Measurements from ENCODE around the gene ADSS1. TPM values are rescaled to one million over a fixed set of nuclear protein-coding genes. Genes with fewer than 3 reads are reported as not detected.

ADSS1 gene
- total and polyA plus RNA-seq, 4 donors, result 5.3 to 9.3 (median 7.1) TPM

DNA sequence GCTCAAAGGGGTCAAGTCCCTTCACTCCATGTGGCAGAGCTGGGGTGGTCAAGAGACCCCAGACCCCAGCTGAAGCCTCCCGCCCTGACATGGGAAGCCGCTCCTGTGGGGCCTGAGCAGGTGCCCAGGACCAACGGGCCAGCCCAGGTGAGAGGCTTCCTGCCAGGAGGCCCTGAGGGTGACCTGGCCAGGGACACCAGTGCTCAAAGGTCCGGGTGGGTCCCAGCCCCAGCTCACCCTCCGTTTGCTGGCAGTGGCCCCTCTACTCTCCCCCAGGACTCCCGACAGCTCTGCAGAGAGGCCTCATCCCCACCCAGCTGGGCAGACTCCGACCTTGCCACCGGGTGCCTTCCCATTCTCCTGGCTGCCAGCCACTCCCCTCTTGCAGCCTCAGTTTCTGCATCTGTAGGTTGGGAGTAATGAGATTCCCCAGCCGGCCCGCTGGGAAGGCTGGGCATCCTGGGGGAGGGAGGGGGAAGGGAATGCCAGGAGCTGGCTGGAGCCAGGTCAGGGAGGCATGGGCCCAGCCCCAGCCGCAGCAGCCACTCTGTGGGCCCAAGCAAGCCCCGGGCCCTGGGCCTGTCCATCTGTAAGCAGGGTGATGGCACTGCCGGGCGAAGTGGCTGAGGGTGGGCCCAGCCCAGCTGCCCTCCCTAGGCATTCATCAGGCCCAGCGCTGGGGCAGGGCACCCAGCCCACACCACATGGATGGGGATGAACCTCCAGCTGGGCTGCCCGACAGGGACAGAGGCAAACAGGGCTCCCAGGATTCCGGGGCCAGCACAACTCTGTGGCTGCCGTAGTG lies 44.9 kb upstream of the ADSS1 start:
- 87 to 88% methylated on average over 17 to 18 of the region's 18 CpGs for WGBS, 2 donors
- H3K27ac ChIP-seq (ENCODE audit: low read depth in 1 of 2, low read length in 1 of 2), result peak overlapping the region in 1 of 2 donors; percentile 84
- ATAC-seq (ENCODE audit: insufficient read depth, low FRiP score) (no peak), DNase-seq (no peak)
- no peaks in the 10 kb centered on the region for H3K9me3 ChIP-seq (ENCODE audit: control insufficient read depth in 4 of 4, insufficient read depth in 3 of 4, low read length in 3 of 4)
- no peaks in the 10 kb centered on the region for H3K36me3 ChIP-seq (ENCODE audit: control insufficient read depth in 4 of 4, insufficient read depth in 4 of 4, low read length in 4 of 4)
- TF ChIP-seq, protein P1, sequence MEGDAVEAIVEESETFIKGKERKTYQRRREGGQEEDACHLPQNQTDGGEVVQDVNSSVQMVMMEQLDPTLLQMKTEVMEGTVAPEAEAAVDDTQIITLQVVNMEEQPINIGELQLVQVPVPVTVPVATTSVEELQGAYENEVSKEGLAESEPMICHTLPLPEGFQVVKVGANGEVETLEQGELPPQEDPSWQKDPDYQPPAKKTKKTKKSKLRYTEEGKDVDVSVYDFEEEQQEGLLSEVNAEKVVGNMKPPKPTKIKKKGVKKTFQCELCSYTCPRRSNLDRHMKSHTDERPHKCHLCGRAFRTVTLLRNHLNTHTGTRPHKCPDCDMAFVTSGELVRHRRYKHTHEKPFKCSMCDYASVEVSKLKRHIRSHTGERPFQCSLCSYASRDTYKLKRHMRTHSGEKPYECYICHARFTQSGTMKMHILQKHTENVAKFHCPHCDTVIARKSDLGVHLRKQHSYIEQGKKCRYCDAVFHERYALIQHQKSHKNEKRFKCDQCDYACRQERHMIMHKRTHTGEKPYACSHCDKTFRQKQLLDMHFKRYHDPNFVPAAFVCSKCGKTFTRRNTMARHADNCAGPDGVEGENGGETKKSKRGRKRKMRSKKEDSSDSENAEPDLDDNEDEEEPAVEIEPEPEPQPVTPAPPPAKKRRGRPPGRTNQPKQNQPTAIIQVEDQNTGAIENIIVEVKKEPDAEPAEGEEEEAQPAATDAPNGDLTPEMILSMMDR (IDR thresholded peaks at IDR 0.05; ENCODE audit: control extremely low read depth, extremely low read depth), result no peak
- peak overlapping the region in 1 of 2 donors; percentile 68 for H3K9ac ChIP-seq (ENCODE audit: insufficient read depth in 1 of 2, low read length in 2 of 2)
- H3K4me3 ChIP-seq, result no peak overlapping the region
- H3K27me3 ChIP-seq (ENCODE audit: control insufficient read depth in 3 of 3, insufficient read depth in 3 of 3, low read length in 2 of 3), result no peaks in the 10 kb centered on the region
- H3K4me1 ChIP-seq (ENCODE audit: control insufficient read depth in 5 of 5, insufficient read depth in 5 of 5, low read length in 5 of 5), result peaks cover 7 to 55% (median 42%) of the 10 kb centered on the region in 5 donors

DNA sequence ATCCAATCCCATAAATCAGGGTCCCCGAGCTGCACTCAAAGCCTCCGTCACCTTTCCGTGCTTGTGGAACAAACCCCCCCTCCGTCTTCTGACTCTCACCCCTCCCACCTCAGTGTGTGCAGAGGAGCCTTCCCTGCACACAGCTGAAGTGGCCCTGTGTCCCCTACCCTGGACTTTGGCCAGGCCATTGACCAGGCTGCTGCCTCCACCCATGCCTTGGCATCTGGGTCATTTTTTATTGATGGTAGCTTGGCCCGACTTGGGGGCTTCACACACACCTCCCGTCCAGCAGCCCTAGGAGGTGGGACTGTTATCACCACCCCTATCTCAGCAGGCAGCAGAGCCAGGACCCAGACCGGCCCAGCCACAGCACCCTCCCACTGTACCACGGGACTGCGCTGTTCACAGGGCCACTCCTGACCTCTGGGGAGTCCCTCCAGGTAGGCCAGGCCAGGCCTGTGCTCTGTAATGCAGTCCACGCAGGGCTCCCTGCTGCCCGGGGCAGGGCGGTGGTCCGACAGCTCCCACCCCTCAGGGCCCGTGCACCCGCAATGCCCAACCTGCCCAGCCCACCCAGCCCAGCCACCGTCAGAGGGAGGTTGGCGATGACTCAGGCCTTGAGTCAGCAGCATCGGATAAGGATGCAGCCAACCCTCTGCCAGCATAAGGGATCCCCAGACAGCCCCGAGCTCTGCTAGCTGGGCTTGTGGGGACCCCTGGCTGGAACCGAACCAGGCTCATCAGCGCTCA lies 43.8 kb upstream of the ADSS1 start:
- Histone ChIP-seq H3K27me3 (ENCODE audit: control insufficient read depth in 3 of 3, insufficient read depth in 3 of 3, low read length in 2 of 3) (no peaks in the 10 kb centered on the region), H3K4me1 (ENCODE audit: control insufficient read depth in 5 of 5, insufficient read depth in 5 of 5, low read length in 5 of 5) (peaks cover 7 to 55% (median 42%) of the 10 kb centered on the region in 5 donors)
- ATAC-seq (ENCODE audit: insufficient read depth, low FRiP score), result no peak

DNA sequence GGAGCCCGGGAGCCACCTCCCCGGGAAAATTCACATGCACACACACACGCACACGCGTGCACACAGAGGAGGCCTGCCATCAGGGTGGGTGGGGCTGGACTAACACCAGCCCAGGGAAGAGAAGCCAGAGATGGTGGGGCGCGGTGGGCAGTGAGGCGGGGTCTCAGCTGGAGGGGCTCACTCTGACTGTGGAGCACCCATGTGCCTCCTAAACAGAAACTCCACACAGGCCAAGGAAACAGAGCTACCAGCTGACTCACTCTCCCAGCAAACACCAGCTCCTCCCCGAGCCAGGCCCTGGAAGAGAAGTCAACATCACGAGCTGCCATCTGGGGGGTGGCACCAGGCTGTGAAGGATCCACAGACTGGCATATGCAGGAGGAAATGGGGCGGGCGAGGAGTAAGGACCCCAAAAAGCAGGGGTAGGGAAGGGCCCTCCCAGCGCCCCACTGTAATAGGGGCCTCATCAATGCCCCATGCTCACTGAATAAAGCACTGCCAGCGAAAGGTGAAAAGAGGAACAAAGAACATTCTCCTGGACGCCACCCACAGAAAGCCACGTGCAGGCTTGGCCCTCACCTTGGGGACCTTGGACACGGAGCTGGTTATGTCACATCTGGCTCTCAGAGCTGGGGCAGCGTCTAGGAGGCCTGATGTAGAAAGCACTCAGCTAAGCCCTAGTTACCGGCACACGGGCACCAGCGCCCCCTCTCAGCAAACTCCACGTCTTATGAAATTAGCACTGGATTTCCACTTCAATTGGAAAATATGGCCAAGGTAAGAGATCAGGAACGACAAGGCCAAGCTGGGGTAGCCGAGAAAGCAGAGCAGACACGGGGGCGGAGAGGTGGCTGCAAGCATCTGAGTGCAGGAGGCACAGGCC lies 43.0 kb upstream of the ADSS1 start:
- H3K27ac ChIP-seq (ENCODE audit: low read depth in 1 of 2, low read length in 1 of 2), result peak overlapping the region; percentile 59 to 90
- peak in 2 of 3 donors; percentile 61 to 63 for DNase-seq
- peak; percentile 16 for ATAC-seq (ENCODE audit: insufficient read depth, low FRiP score)
- H3K4me1 ChIP-seq (ENCODE audit: control insufficient read depth in 5 of 5, insufficient read depth in 5 of 5, low read length in 5 of 5), result peaks cover 7 to 55% (median 42%) of the 10 kb centered on the region in 5 donors
- WGBS, 2 donors, result 53 to 55% methylated on average over 26 of the region's 26 CpGs
- H3K4me3 ChIP-seq, result no peak overlapping the region
- H3K36me3 ChIP-seq (ENCODE audit: control insufficient read depth in 4 of 4, insufficient read depth in 4 of 4, low read length in 4 of 4), result no peaks in the 10 kb centered on the region
- no peaks in the 10 kb centered on the region for H3K27me3 ChIP-seq (ENCODE audit: control insufficient read depth in 3 of 3, insufficient read depth in 3 of 3, low read length in 2 of 3)
- H3K9me3 ChIP-seq (ENCODE audit: control insufficient read depth in 4 of 4, insufficient read depth in 3 of 4, low read length in 3 of 4), result no peaks in the 10 kb centered on the region
- peak overlapping the region in 1 of 2 donors; percentile 65 for H3K9ac ChIP-seq (ENCODE audit: insufficient read depth in 1 of 2, low read length in 2 of 2)
- TF ChIP-seq, protein P1 (IDR thresholded peaks at IDR 0.05; ENCODE audit: control extremely low read depth, extremely low read depth), result no peak

More for the DNA sequence above, 43.8 kb upstream of the ADSS1 start:
- H3K4me3 ChIP-seq, result no peak overlapping the region
- H3K9ac ChIP-seq (ENCODE audit: insufficient read depth in 1 of 2, low read length in 2 of 2), result no peak overlapping the region
- TF ChIP-seq, protein P1 (IDR thresholded peaks at IDR 0.05; ENCODE audit: control extremely low read depth, extremely low read depth), result no peak
- WGBS, 2 donors, result 73 to 77% methylated on average over 21 of the region's 21 CpGs
- peak overlapping the region; percentile 59 to 90 for H3K27ac ChIP-seq (ENCODE audit: low read depth in 1 of 2, low read length in 1 of 2)
- H3K36me3 ChIP-seq (ENCODE audit: control insufficient read depth in 4 of 4, insufficient read depth in 4 of 4, low read length in 4 of 4), result no peaks in the 10 kb centered on the region
- H3K9me3 ChIP-seq (ENCODE audit: control insufficient read depth in 4 of 4, insufficient read depth in 3 of 4, low read length in 3 of 4), result no peaks in the 10 kb centered on the region
- DNase-seq, result no peak

All from lung (tissue), 12 donors.